IMR-90 (cell line): ENCODE measurements around the gene ADAMTS3. TPM values are rescaled to one million over a fixed set of nuclear protein-coding genes. Genes with fewer than 3 reads are reported as not detected.
A peak's percentile ranks its signal among the peaks of the same experiment; 100 is the strongest.

Experiments
- ATAC-seq: fragments of 200-7000 bp; cut with Tn5 transposase; 2 replicates; pipeline ENCODE4 v1.9.1; 2020; ENCODE audit warnings: low read depth, mild to moderate bottlenecking, moderate library complexity
- BruUV-seq: library from RNA; stranded (reverse); fragments of 400-500 nt; replicated peaks from 2 replicates; lab custom pipeline; 2021; lab: Mats Ljungman, UMichigan
- CTCF ChIA-PET: fragments of 300-600 bp; formaldehyde crosslinking; extraction: SDS; loops from one replicate; lab custom pipeline; 2021; ENCODE audit warnings: antibody characterized with exemption; lab: Yijun Ruan, JAX
- POLR2A ChIA-PET: fragments of 300-600 bp; sonication (Branson Sonifier 250); formaldehyde crosslinking; loops from one replicate; lab custom pipeline; 2022; ENCODE audit warnings: antibody characterized with exemption; ENCODE audit not compliant: unreplicated experiment; lab: Charles Lee
- DNase-seq: peaks from one replicate; pipeline ENCODE4 v3.0.0; 2013
- H2AFZ ChIP-seq: replicated peaks from 2 replicates; pipeline ENCODE3; 2013; ENCODE audit warnings: low read length, mild to moderate bottlenecking; ENCODE audit not compliant: poor library complexity
- H2AK5ac ChIP-seq: 2 replicates; pipeline ENCODE4 v1.6.1; 2013; ENCODE audit warnings: low read depth, low read length, inconsistent platforms
- H2AK9ac ChIP-seq: replicated peaks from 2 replicates; pipeline ENCODE3; 2013; ENCODE audit warnings: mild to moderate bottlenecking, low read depth, low read length, moderate library complexity; ENCODE audit not compliant: poor library complexity
- H2BK120ac ChIP-seq: 2 replicates; pipeline ENCODE4 v1.6.1; 2013; ENCODE audit warnings: low read depth, low read length, inconsistent platforms
- H2BK15ac ChIP-seq: 3 replicates; pipeline ENCODE4 v1.6.1; 2013; ENCODE audit warnings: low read depth, low read length, inconsistent platforms
- H2BK20ac ChIP-seq: 2 replicates; pipeline ENCODE4 v1.6.1; 2013; ENCODE audit warnings: low read depth, mild to moderate bottlenecking, inconsistent platforms, low read length, moderate library complexity
- H2BK5ac ChIP-seq: 2 replicates; pipeline ENCODE4 v1.6.1; 2013; ENCODE audit warnings: mild to moderate bottlenecking, low read depth, low read length, inconsistent platforms; ENCODE audit not compliant: poor library complexity, severe bottlenecking
- H3K14ac ChIP-seq: replicated peaks from 2 replicates; pipeline ENCODE4 v1.6.1; 2013; ENCODE audit warnings: low read depth, low read length, inconsistent platforms
- H3K18ac ChIP-seq: 2 replicates; pipeline ENCODE4 v1.6.1; 2013; ENCODE audit warnings: low read depth, low read length, control low read depth
- H3K23ac ChIP-seq: 2 replicates; pipeline ENCODE4 v1.6.1; 2013; ENCODE audit warnings: low read depth, low read length, inconsistent platforms
- H3K27ac ChIP-seq: 2 replicates; pipeline ENCODE4 v1.5.1; 2013; ENCODE audit warnings: mild to moderate bottlenecking, control low read depth, low read length; ENCODE audit not compliant: insufficient read depth
- H3K27me3 ChIP-seq: 2 replicates; pipeline ENCODE4 v1.6.1; 2013; ENCODE audit warnings: low read length; ENCODE audit not compliant: control insufficient read depth, insufficient read depth
- H3K36me3 ChIP-seq: 2 replicates; pipeline ENCODE4 v1.6.1; 2013; ENCODE audit warnings: low read length, mixed read lengths; ENCODE audit not compliant: control insufficient read depth, insufficient read depth
- H3K4ac ChIP-seq: 2 replicates; pipeline ENCODE4 v1.6.1; 2013; ENCODE audit warnings: low read depth, low read length, inconsistent platforms
- H3K4me1 ChIP-seq: 2 replicates; pipeline ENCODE4 v1.6.1; 2013; ENCODE audit warnings: low read length, mixed read lengths; ENCODE audit not compliant: control insufficient read depth, insufficient read depth
- H3K4me2 ChIP-seq: 2 replicates; pipeline ENCODE4 v1.6.1; 2013; ENCODE audit warnings: low read depth, mild to moderate bottlenecking, control low read depth, low read length, moderate library complexity
- H3K4me3 ChIP-seq: 2 replicates; pipeline ENCODE4 v1.5.1; 2013; ENCODE audit warnings: low read depth, mild to moderate bottlenecking, control low read depth, low read length, moderate library complexity; ENCODE audit not compliant: insufficient read depth
- H3K56ac ChIP-seq: 2 replicates; pipeline ENCODE4 v1.6.1; 2013; ENCODE audit warnings: low read length, inconsistent platforms; ENCODE audit not compliant: insufficient read depth; ENCODE audit errors: extremely low read depth
- H3K79me1 ChIP-seq, 2 experiments: 2 replicates each; pipeline ENCODE4 v1.6.1; 2013; ENCODE audit warnings: low read length in 2 of 2, inconsistent platforms in 1 of 2, low read depth in 1 of 2
- H3K9ac ChIP-seq: 2 replicates; pipeline ENCODE4 v1.6.1; 2013; ENCODE audit warnings: low read depth, low read length, control low read depth
- H3K9me1 ChIP-seq: 2 replicates; pipeline ENCODE4 v1.6.1; 2013; ENCODE audit warnings: low read length, inconsistent platforms; ENCODE audit not compliant: insufficient read depth
- H3K9me3 ChIP-seq: 2 replicates; pipeline ENCODE4 v1.6.1; 2013; ENCODE audit warnings: low read length; ENCODE audit not compliant: control insufficient read depth, insufficient read depth
- H4K20me1 ChIP-seq: 2 replicates; pipeline ENCODE4 v1.6.1; 2013; ENCODE audit warnings: low read length, inconsistent platforms; ENCODE audit not compliant: insufficient read depth
- H4K5ac ChIP-seq: 2 replicates; pipeline ENCODE4 v1.6.1; 2013; ENCODE audit warnings: mild to moderate bottlenecking, low read depth, low read length, control low read depth
- H4K8ac ChIP-seq, 2 experiments: 2 replicates each; pipeline ENCODE4 v1.6.1; 2013; ENCODE audit warnings: low read depth in 2 of 2, low read length in 2 of 2, control low read depth in 1 of 2, inconsistent platforms in 1 of 2
- H4K91ac ChIP-seq: 2 replicates; pipeline ENCODE4 v1.6.1; 2013; ENCODE audit warnings: low read depth, low read length, inconsistent platforms; ENCODE audit not compliant: insufficient read depth
- MAFK ChIP-seq: IDR thresholded peaks from 2 replicates; pipeline ENCODE4 v1.6.1; 2012; ENCODE audit warnings: low read depth, low read length, improper control_type of control experiment
- MAZ ChIP-seq: IDR thresholded peaks from 2 replicates; pipeline ENCODE4 v1.6.1; 2012; ENCODE audit warnings: low read depth, mild to moderate bottlenecking, low read length, improper control_type of control experiment, moderate library complexity, borderline replicate concordance
- MXI1 ChIP-seq: IDR thresholded peaks from 2 replicates; pipeline ENCODE4 v1.6.1; 2012; ENCODE audit warnings: low read depth, mild to moderate bottlenecking, low read length, moderate library complexity, borderline replicate concordance
- POLR2A ChIP-seq: IDR thresholded peaks from 2 replicates; pipeline ENCODE4 v1.6.1; 2012; ENCODE audit warnings: mild to moderate bottlenecking, low read depth, low read length
- RCOR1 ChIP-seq: IDR thresholded peaks from 2 replicates; pipeline ENCODE4 v1.6.1; 2012; ENCODE audit warnings: mild to moderate bottlenecking, low read length, improper control_type of control experiment; ENCODE audit not compliant: insufficient replicate concordance
- USF2 ChIP-seq: fragments of 150-350 bp; IDR thresholded peaks from 2 replicates; pipeline ENCODE4 v1.6.1; 2017; ENCODE audit warnings: mild to moderate bottlenecking, antibody characterized with exemption, low read length, low read depth
- WGBS, 2 experiments: methylation state at CpG; one replicate each; pipeline versions ENCODE4 v1.1.5 to v1.1.7; 2013; ENCODE audit warnings: missing lambda C conversion rate in 2 of 2; ENCODE audit not compliant: insufficient read length in 1 of 2; ENCODE audit errors: extremely low coverage in 2 of 2; 5-methylcytosine and 5-hydroxymethylcytosine counted together
- dilution Hi-C: fragments of 300-500 bp; cut with HindIII; formaldehyde crosslinking; loops from one replicate; pipeline ENCODE4 v1.14.3; 2018; ENCODE audit warnings: low sequenced_read_pairs; ENCODE audit not compliant: unreplicated experiment
- in situ Hi-C: fragments of 300-500 bp; cut with MboI; formaldehyde crosslinking; loops from 3 replicates; pipeline ENCODE4 v1.14.3; 2019; ENCODE audit warnings: low sequenced_read_pairs, inconsistent platforms, mixed read lengths
- intact Hi-C: fragments of 100-400 bp; cut with micrococcal nuclease; formaldehyde crosslinking; loops from 2 replicates; pipeline ENCODE4 v1.10.0; 2022
- polyA plus RNA-seq, 3 experiments: library from polyadenylated mRNA; depleted of rRNA; stranded (reverse); fragments of >200 nt; gene quantifications; 2 replicates each; pipeline ENCODE4 v1.2.3, GENCODE V29; 2012; ENCODE audit warnings: low replicate concordance in 1 of 3
- total RNA-seq: library from RNA; depleted of rRNA; stranded (reverse); fragments of >200 nt; gene quantifications from 2 replicates; pipeline ENCODE4 v1.2.3, GENCODE V29; 2012
- TF ChIP-seq, protein P1 (sequence below): conservative IDR thresholded peaks from 2 replicates; pipeline ENCODE4 v1.5.1; 2012; ENCODE audit warnings: mild to moderate bottlenecking, low read depth, low read length, improper control_type of control experiment

ADAMTS3 gene
- total and polyA plus RNA-seq, 2 of the 4 experiments (the other 2 are of a cell fraction): 0.68 to 2.9 TPM

GRCh38 chr4:72387959-72388358, 181.1 kb downstream of the ADAMTS3 start:
- TF ChIP-seq RCOR1 (no peak), MXI1 (no peak), POLR2A (no peak), USF2 (no peak), MAFK (peak; percentile 93), MAZ (no peak)
- TF ChIP-seq, protein P1, sequence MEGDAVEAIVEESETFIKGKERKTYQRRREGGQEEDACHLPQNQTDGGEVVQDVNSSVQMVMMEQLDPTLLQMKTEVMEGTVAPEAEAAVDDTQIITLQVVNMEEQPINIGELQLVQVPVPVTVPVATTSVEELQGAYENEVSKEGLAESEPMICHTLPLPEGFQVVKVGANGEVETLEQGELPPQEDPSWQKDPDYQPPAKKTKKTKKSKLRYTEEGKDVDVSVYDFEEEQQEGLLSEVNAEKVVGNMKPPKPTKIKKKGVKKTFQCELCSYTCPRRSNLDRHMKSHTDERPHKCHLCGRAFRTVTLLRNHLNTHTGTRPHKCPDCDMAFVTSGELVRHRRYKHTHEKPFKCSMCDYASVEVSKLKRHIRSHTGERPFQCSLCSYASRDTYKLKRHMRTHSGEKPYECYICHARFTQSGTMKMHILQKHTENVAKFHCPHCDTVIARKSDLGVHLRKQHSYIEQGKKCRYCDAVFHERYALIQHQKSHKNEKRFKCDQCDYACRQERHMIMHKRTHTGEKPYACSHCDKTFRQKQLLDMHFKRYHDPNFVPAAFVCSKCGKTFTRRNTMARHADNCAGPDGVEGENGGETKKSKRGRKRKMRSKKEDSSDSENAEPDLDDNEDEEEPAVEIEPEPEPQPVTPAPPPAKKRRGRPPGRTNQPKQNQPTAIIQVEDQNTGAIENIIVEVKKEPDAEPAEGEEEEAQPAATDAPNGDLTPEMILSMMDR: no peak
- H2BK120ac ChIP-seq: no peak overlapping the region
- no peak overlapping the region for H2BK5ac ChIP-seq
- no peak overlapping the region for H2BK15ac ChIP-seq
- H3K14ac ChIP-seq: no peak overlapping the region
- no peak overlapping the region for H2AK9ac ChIP-seq
- no peak overlapping the region for H2AFZ ChIP-seq
- no peak overlapping the region for H3K23ac ChIP-seq
- ChIA-PET CTCF (no interaction called here), POLR2A (no interaction called here)
- no peaks in the 10 kb centered on the region for H3K79me1 ChIP-seq
- H4K5ac ChIP-seq: no peak overlapping the region
- H3K4me1 ChIP-seq: peaks cover 5% of the 10 kb centered on the region
- H2BK20ac ChIP-seq: no peak overlapping the region
- no peak overlapping the region for H3K4ac ChIP-seq
- H3K9me1 ChIP-seq: no peaks in the 10 kb centered on the region; the same call in 1 of the 2 replicates
- DNase-seq: no peak
- no peaks in the 10 kb centered on the region for H3K36me3 ChIP-seq
- H4K20me1 ChIP-seq: no peaks in the 10 kb centered on the region
- no peaks in the 10 kb centered on the region for H3K27me3 ChIP-seq
- H3K9ac ChIP-seq: no peak overlapping the region
- intact Hi-C loops (no loop called here), in situ Hi-C loops (no loop called here), dilution Hi-C loops (no loop called here)
- no peak overlapping the region for H3K4me3 ChIP-seq
- H3K18ac ChIP-seq: no peak overlapping the region
- H4K8ac ChIP-seq: no peak overlapping the region
- no peak overlapping the region for H4K91ac ChIP-seq
- no CpG with 5 or more reads among the region's 1 CpG for WGBS, 2 experiments
- no peak overlapping the region for H3K56ac ChIP-seq
- no peak overlapping the region for H3K27ac ChIP-seq
- H3K4me2 ChIP-seq: no peak overlapping the region
- H2AK5ac ChIP-seq: no peak overlapping the region
- BruUV-seq: no TSS peak
- H3K9me3 ChIP-seq: no peaks in the 10 kb centered on the region
- no peak for ATAC-seq
